HG02938 (cell line): ENCODE measurements around the gene PDGFC.
"Not testable (repeated sequence)": the region's sequence is repeated elsewhere in the genome, so short reads cannot be mapped to it uniquely, and the experiment has no call there.

Experiments used
- ATAC-seq: cut with Tn5 transposase; IDR thresholded peaks from one replicate; pipeline ENCODE4 v1.9.1; 2021; ENCODE audit warnings: mild to moderate bottlenecking, moderate library complexity; ENCODE audit not compliant: unreplicated experiment

The PDGFC gene

DNA sequence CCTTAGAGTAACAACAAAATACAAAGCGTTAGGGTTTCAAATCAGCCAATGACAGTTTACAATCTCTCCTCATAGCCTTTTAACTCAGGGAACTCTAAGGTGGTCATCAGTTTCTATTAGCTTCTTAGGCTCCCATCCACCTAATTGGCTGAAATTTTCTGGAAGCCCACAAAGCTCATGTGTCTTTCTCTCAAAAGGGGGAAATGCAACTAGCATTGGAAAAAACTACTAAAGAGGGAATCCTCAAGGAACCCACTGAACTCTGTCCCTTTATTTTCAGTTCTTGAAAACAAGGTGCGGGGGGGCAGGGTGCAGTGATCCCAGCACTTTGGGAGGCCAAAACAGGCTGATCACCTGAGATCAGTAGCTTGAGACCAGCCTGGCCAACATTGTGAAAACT is 56.4 kb downstream of the PDGFC start:
- ATAC-seq: no peak

- no peak for ATAC-seq
These were observed 58.4 kb downstream of the PDGFC start for GRCh38 chr4:156913234-156913633.

- no peak for ATAC-seq
These were observed 62.6 kb downstream of the PDGFC start for GRCh38 chr4:156909010-156909409.

- no peak for ATAC-seq
These were observed 65.3 kb downstream of the PDGFC start for GRCh38 chr4:156906325-156906724.

- ATAC-seq: no peak
These were observed 69.7 kb downstream of the PDGFC start for GRCh38 chr4:156901871-156902270.

DNA sequence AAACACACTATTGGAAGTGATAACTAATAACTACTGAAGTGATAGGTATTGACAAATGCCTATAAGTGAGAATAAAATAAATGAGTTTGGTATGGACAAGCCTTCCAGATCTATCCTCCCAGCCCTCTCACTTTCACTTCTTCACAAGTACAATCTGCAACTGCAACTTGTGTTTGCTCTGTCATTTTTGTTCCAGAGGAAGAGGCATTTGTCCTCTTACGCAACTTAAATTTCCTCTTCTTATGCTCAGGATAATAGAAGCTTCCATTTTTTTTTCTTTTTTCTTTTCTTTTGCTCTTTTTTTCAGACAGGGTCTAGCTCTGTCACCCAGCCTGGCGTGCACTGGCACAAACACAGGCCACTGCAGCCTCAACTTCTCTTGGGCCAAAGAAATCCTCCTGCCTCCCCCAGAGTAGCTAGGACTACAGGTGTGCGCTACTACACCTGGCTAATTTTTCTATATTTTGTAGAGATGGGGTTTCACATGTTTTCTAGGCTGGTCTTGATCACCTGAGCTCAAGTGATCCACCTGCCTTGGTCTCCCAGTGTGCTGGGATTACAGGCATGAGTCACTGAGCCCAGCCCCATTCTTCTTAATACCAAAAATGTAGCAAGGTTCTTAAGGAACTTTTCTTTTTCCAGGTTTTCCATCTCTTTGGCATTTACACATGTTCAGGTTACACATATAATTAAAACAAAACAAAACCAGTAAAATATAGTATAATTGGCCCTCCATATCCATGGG is 73.1 kb downstream of the PDGFC start:
- ATAC-seq: no peak

GRCh38 chr4:156896527-156896926 is 75.1 kb downstream of the PDGFC start:
- no peak for ATAC-seq

DNA sequence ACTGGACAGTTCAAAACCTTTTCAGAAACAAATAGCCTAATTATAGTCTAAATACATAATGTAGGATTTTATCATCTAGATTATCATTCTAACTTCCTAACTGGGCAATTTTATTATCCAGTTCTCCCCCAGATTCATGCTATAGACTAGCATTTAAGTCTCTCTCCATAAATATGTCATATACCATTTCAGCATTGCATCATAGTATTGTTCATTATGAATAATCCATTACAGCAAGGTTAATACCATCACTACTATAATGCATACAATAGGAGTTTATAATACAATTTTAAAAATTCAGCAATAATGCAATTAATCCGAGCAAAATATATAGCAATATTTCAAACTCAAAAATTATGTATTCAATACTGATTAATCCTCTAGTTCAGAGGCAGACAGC is 77.4 kb downstream of the PDGFC start:
- ATAC-seq: no peak

DNA sequence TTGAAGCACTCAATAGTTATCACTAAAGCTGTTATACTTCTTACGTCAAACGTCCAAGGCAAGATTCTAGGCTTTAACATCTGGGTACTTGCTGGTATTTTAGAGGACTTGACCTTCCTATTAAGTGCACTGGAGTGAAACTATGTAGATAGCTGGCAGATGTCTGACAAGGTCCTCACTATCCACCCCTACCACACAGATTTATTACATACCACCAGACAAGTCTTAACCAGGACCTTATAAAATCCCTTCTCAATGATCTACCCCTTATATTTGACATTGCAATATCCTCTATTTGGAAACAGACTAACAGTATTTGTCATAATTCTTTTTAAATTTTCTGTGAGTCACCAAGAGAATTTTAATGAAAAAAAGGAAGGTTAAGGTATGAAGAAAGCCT is 78.8 kb downstream of the PDGFC start:
- ATAC-seq: no peak

DNA sequence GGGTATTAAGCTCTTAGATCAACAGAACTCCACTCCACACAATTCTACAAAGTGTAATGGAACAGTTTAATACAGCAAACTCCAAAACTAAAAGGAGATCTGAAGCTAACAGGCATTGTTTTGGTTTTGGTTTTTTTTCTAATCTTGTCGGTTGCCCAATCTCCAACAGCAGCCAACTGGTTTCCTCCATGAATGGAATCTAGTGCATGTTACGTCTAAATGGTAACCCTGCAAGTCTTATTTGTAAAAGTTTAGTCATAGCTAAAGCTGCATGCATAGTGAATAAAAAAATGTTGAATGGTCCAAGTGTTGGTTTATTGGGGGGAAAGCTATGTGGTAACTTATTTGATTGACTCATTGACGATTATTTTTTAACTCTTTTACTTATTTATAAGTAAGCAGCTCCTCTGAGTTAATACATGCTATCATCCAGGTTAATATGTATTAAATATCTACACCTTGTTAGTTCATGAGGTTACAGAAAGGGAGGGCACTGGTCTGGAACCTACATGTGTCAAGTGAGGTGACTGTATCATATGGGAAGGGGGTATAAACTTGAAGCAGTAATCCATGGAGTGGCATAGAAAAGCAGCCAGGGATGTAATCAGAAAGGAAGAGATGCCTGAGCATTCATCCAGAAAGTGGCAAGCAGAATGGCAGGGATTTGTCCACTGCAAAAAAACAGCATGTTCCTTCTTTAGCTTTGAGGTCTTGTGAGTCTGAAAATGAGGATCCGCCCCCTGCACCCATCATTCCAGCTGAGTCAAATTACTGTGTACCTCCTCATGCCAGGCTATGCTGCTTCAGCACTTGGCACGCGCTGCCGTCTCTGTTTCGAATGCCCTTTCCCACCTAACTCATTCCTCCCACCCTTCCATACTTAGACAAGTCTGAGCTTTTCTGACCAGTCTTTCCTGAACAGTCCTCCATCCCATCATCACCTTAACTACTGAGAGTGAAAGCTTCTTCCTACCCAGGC is 81.7 kb downstream of the PDGFC start:
- no peak for ATAC-seq

GRCh38 chr4:156888762-156889161 is 82.8 kb downstream of the PDGFC start:
- ATAC-seq: no peak

DNA sequence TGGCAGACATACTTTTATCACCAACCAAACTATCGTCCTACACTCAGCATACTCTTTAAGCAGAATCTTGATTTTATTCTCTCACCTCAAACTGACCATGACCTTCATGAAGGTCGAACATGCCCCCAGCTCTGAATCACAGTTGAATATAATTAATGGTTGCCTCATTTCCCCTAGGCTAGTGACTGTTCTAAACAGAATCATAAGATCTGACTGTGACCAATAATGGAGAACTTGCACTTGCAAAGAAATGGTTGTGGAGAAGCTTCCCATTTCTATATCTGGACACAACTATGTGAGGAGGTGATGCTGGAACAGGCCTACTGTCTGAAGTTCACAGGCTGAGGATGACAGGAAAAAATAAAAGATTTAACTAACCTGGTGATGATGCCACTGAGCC is 85.1 kb downstream of the PDGFC start:
- ATAC-seq: no peak

GRCh38 chr4:156885374-156885773 is 86.2 kb downstream of the PDGFC start:
- ATAC-seq: no peak

DNA sequence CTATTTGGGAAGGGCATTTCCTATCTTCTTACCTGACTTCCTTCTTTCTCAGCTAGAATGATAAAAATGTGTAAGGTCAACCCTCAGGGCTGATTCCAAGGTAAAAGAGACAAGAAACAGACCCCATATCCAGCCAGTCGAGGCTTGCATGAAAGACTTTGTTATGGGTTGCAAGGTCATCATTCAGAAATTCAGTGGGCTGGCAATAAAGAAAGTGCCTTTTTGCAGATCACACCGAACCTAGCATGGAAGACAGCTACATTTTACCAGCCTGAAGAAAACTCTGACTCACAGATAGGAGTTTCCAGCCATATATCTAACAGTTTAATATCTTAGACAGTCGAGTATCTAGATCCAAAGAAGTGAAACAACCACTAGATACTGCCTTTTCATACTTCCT is 87.4 kb downstream of the PDGFC start:
- ATAC-seq: no peak

- no peak for ATAC-seq
These were observed 95.9 kb downstream of the PDGFC start for GRCh38 chr4:156875704-156876103.

DNA sequence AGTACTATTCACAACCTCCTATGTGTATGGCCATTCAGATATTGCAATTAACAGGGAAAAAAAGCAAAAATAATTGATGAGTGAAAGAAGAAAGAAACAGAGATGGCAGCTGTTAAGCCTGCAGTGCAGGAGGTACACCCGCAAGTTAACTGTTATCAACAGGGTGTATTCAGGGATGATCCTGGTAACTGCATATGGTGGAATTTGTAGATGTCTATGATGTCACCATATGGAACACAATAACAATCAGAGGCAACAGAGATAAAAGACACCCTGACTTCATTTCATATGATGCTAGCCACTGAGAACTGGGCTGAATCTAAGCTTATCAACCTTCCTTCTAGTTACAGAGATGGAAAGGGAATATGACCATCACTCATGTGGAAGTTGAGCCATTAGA is 96.5 kb downstream of the PDGFC start:
- no peak for ATAC-seq

GRCh38 chr4:156873799-156874198 is 97.8 kb downstream of the PDGFC start:
- ATAC-seq: no peak

GRCh38 chr4:156870861-156871260 is 100.7 kb downstream of the PDGFC start:
- no peak for ATAC-seq

- ATAC-seq: no peak
These were observed 101.5 kb downstream of the PDGFC start for GRCh38 chr4:156870131-156870530.

- not testable (repeated sequence) for ATAC-seq
These were observed 105.5 kb downstream of the PDGFC start for GRCh38 chr4:156866088-156866487.

- ATAC-seq: no peak
These were observed 106.1 kb downstream of the PDGFC start for GRCh38 chr4:156865451-156865850.

DNA sequence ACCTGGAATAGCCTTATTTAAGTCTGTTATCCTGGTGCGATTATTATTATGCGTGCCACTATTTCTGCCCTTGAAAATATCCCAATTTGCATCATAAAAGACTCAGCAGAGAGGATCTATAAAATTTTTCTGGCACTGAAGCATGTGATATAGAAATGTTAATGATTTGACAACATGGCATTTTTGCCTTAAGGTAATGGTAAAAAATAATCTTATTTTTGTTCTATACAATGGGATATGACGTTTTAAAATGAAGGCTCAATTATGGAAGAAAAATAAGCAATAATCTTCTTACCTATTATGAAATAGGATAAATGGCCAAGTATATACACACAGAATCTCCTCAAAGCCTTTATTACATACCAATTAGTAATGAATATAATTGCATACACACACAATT is 113.5 kb downstream of the PDGFC start:
- ATAC-seq: no peak
